Activated CD8-positive, alpha-beta memory T cell treated with anti-CD3 and anti-CD28 coated beads, Interleukin-2, amount 50 U/mL, for 1 hour (primary cell): ENCODE data around the gene VPS52.

Source experiments
- DNase-seq: peaks from one replicate; pipeline ENCODE4 v3.0.0-alpha.2; 2020; ENCODE audit errors: extremely low read depth

Gene VPS52

GRCh38 chr6:33211136-33211535 lies 60.5 kb downstream of the VPS52 start:
- no peak for DNase-seq

GRCh38 chr6:33209856-33210255 lies 61.8 kb downstream of the VPS52 start:
- no peak for DNase-seq

- DNase-seq: peak; percentile 63
Observed at GRCh38 chr6:33208091-33208967, 63.3 kb downstream of the VPS52 start, which contains the start of gene RING1. TSS of gene RING1 (plus strand) at chr6:33208500. CDS start at chr6:33208823, 323 bp downstream.

- no peak for DNase-seq
Observed at GRCh38 chr6:33207552-33208090, 64.1 kb downstream of the VPS52 start.

- DNase-seq: no peak
Observed at GRCh38 chr6:33206864-33207551, 64.7 kb downstream of the VPS52 start.

GRCh38 chr6:33206027-33206863 lies 65.4 kb downstream of the VPS52 start:
- DNase-seq: no peak

GRCh38 chr6:33205191-33206026 lies 66.3 kb downstream of the VPS52 start:
- DNase-seq: no peak

- DNase-seq: peak; percentile 78
Observed at GRCh38 chr6:33204415-33205190, 67.1 kb downstream of the VPS52 start, which contains the start of gene HSD17B8. TSS of gene HSD17B8 (plus strand) at chr6:33204655. CDS start at chr6:33204669, 14 bp downstream.

GRCh38 chr6:33204165-33204414 lies 67.6 kb downstream of the VPS52 start:
- no peak for DNase-seq

GRCh38 chr6:33203443-33204164 lies 68.1 kb downstream of the VPS52 start:
- no peak for DNase-seq

- no peak for DNase-seq
Observed at GRCh38 chr6:33202799-33203198, 68.9 kb downstream of the VPS52 start.

- no peak for DNase-seq
Observed at GRCh38 chr6:33201935-33202334, 69.7 kb downstream of the VPS52 start.

GRCh38 chr6:33201147-33201545 lies 70.5 kb downstream of the VPS52 start:
- no peak for DNase-seq
